Measurements from ENCODE around the gene UTP3. TPM values are rescaled to one million over a fixed set of nuclear protein-coding genes. Genes with fewer than 3 reads are reported as not detected.
A peak's percentile ranks its signal among the peaks of the same experiment; 100 is the strongest.

Gene UTP3
- total and polyA plus RNA-seq, 9 of the 15 experiments (the other 6 are each of a cell fraction or from before 2014, with no cell fraction given) = 11.9 to 69.3 (median 34.0) TPM

GRCh38 chr4:70714079-70714887 is 26.0 kb downstream of the UTP3 start (continued):
- TF ChIP-seq ZNF830 (CRISPR knock-in tag; IDR thresholded peaks at IDR 0.05) = no peak
- peak; percentile 93 for TF ChIP-seq ZNF584 (CRISPR knock-in tag; IDR thresholded peaks at IDR 0.05; ENCODE audit: low read depth)
- TF ChIP-seq ATF4 (CRISPR knock-in tag; IDR thresholded peaks at IDR 0.05) = peak; percentile 87
- TF ChIP-seq ZNF592 (IDR thresholded peaks at IDR 0.05) = peak; percentile 92
- no peak for TF ChIP-seq MTA1 (IDR thresholded peaks at IDR 0.05; ENCODE audit: borderline replicate concordance)
- TF ChIP-seq MNT (conservative IDR thresholded peaks at IDR 0.05) = peak; percentile 25 to 51; a peak in 2 of 4 replicates
- TF ChIP-seq TEAD1 (CRISPR knock-in tag; IDR thresholded peaks at IDR 0.05) = peak in 1 of 2 experiments; percentile 29; a peak in 1 of 4 replicates
- no peak for TF ChIP-seq HNRNPUL1 (IDR thresholded peaks at IDR 0.05; ENCODE audit: low read length)
- TF ChIP-seq SMAD3 (CRISPR knock-in tag; conservative IDR thresholded peaks at IDR 0.05) = no peak
- TF ChIP-seq HNRNPLL (IDR thresholded peaks at IDR 0.05; ENCODE audit: low read depth, low read length, poor library complexity, severe bottlenecking) = no peak
- no peak for TF ChIP-seq ZBTB49 (CRISPR knock-in tag; IDR thresholded peaks at IDR 0.05; ENCODE audit: borderline replicate concordance)
- no peak for TF ChIP-seq NCOA6 (IDR thresholded peaks at IDR 0.05)
- peak; percentile 52; the same call in 1 of the 2 replicates for TF ChIP-seq GABPB1 (CRISPR knock-in tag; IDR thresholded peaks at IDR 0.05)
- no peak; the same call in 1 of the 2 replicates for TF ChIP-seq RNF2 (IDR thresholded peaks at IDR 0.05)
- TF ChIP-seq EP400 (IDR thresholded peaks at IDR 0.05) = peak; percentile 81
- peak; percentile 85 for TF ChIP-seq SMAD4 (CRISPR knock-in tag; conservative IDR thresholded peaks at IDR 0.05)

Data from K562 (cell line).